ENCODE measurements around the gene SND1.

- TF ChIP-seq ZNF114 (tag by site-specific recombination; IDR thresholded peaks at IDR 0.05) (no peak), ZNF610 (tag by site-specific recombination; IDR thresholded peaks at IDR 0.05; ENCODE audit: borderline replicate concordance) (no peak), ZNF677 (tag by site-specific recombination; IDR thresholded peaks at IDR 0.05) (no peak)
Measured at GRCh38 chr7:127752829-127753228, 100.8 kb downstream of the SND1 start.
